Tibial artery (tissue), 4 donors: Measurements from ENCODE around the gene IPO4.

Experiments used
- DNase-seq, 2 donors: peaks; one replicate each; pipeline ENCODE4 v3.0.0-alpha.2; 2019
- H3K27ac ChIP-seq, 2 donors: fragments of 200-600 bp; sonication (generic) in 1 of 2; 1 replicate in 1 of 2; 2 replicates in 1 of 2; pipeline ENCODE4 v1.5.1; 2018 to 2019; ENCODE audit warnings: mild to moderate bottlenecking in 1 of 2
- H3K27me3 ChIP-seq, 2 donors: fragments of 200-600 bp; sonication (generic) in 1 of 2; one replicate each; pipeline versions ENCODE4 v1.5.1 to v1.6.0; 2016 to 2019
- H3K36me3 ChIP-seq, 3 donors: fragments of 200-600 bp; sonication (generic) in 2 of 3; one replicate each; pipeline ENCODE4 v1.5.1; 2016 to 2019; ENCODE audit warnings: mild to moderate bottlenecking in 2 of 3
- H3K4me1 ChIP-seq, 4 donors: fragments of 200-600 bp; sonication (generic) in 2 of 4; 1 replicate in 3 of 4; 2 replicates in 1 of 4; pipeline ENCODE4 v1.5.1; 2016 to 2019
- H3K4me3 ChIP-seq, 2 donors: fragments of 200-600 bp; sonication (generic) in 1 of 2; 1 replicate in 1 of 2; 2 replicates in 1 of 2; pipeline ENCODE4 v1.5.1; 2018 to 2019; ENCODE audit warnings: mild to moderate bottlenecking in 2 of 2
- H3K9me3 ChIP-seq, 3 donors: fragments of 200-600 bp; sonication (generic) in 1 of 3; one replicate each; pipeline ENCODE4 v1.5.1; 2016 to 2019
- intact Hi-C: fragments of 100-400 bp; cut with DNase I; formaldehyde crosslinking; loops from one replicate; pipeline ENCODE4 v1.15.0; 2023; ENCODE audit warnings: low total_unique reads
- TF ChIP-seq, protein P1 (sequence below), 2 experiments: fragments of 200-600 bp in 1 of 2; fragments of 450-650 bp in 1 of 2; IDR thresholded peaks; one replicate each; pipeline ENCODE4 v1.5.1; 2017 to 2019; ENCODE audit warnings: antibody characterized with exemption in 2 of 2, mild to moderate bottlenecking in 1 of 2, moderate library complexity in 1 of 2

IPO4 gene

DNA sequence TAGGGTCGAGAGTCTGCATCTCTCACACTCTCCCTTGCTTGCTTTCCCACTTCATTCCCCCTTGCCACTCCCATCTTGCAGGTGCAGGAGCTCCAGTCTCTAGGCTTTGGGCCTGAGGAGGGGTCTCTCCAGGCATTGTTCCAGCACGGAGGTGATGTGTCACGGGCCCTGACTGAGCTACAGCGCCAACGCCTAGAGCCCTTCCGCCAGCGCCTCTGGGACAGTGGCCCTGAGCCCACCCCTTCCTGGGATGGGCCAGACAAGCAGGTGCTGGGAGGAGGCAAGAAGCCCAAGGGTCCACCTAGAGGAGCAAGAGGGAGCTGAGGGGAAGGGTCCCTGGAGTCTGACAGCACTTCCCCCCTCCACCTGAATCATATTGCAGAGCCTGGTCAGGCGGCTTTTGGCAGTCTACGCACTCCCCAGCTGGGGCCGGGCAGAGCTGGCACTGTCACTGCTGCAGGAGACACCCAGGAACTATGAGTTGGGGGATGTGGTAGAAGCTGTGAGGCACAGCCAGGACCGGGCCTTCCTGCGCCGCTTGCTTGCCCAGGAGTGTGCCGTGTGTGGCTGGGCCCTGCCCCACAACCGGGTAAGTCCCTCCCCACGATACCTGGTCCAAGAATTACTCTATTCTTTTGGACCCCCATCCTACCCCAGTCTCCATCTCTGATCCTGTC lies 37.1 kb downstream of the IPO4 start:
- intact Hi-C loops, result loop anchor here (5.0 kb wide), 1 partner anchor 94 kb away; no protein-coding TSS in a partner anchor
- TF ChIP-seq, protein P1, sequence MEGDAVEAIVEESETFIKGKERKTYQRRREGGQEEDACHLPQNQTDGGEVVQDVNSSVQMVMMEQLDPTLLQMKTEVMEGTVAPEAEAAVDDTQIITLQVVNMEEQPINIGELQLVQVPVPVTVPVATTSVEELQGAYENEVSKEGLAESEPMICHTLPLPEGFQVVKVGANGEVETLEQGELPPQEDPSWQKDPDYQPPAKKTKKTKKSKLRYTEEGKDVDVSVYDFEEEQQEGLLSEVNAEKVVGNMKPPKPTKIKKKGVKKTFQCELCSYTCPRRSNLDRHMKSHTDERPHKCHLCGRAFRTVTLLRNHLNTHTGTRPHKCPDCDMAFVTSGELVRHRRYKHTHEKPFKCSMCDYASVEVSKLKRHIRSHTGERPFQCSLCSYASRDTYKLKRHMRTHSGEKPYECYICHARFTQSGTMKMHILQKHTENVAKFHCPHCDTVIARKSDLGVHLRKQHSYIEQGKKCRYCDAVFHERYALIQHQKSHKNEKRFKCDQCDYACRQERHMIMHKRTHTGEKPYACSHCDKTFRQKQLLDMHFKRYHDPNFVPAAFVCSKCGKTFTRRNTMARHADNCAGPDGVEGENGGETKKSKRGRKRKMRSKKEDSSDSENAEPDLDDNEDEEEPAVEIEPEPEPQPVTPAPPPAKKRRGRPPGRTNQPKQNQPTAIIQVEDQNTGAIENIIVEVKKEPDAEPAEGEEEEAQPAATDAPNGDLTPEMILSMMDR (IDR thresholded peaks at IDR 0.05), result no peak
- Histone ChIP-seq H3K27me3 (no peaks in the 10 kb centered on the region), H3K36me3 (peaks cover 57 to 79% (median 72%) of the 10 kb centered on the region in 3 donors), H3K4me1 (peaks cover 7 to 18% (median 15%) of the 10 kb centered on the region in 4 donors), H3K4me3 (no peak overlapping the region), H3K9me3 (no peaks in the 10 kb centered on the region), H3K27ac (no peak overlapping the region)
- no peak for DNase-seq

DNA sequence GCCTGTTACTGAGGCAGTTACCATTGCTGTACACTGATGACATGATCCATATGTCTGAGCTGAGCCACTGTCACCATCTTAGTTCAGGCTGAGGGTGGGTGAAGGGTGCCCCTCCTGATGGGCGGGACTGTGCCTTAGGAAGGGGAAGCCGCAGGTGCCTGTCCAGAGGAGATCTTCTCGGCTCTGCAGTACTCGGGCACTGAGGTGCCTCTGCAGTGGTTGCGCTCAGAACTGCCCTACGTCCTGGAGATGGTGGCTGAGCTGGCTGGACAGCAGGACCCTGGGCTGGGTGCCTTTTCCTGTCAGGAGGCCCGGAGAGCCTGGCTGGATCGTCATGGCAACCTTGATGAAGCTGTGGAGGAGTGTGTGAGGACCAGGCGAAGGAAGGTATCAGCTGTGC lies 37.6 kb downstream of the IPO4 start:
- no peaks in the 10 kb centered on the region for H3K9me3 ChIP-seq
- peaks cover 51 to 74% (median 67%) of the 10 kb centered on the region in 3 donors for H3K36me3 ChIP-seq
- no peaks in the 10 kb centered on the region for H3K27me3 ChIP-seq
- no peak overlapping the region for H3K27ac ChIP-seq
- H3K4me1 ChIP-seq, result peaks cover 9 to 21% (median 16%) of the 10 kb centered on the region in 4 donors
- no peak for DNase-seq
- intact Hi-C loops, result loop anchor here (5.0 kb wide), 1 partner anchor 94 kb away; no protein-coding TSS in a partner anchor
- TF ChIP-seq, protein P1 (IDR thresholded peaks at IDR 0.05), result no peak
- H3K4me3 ChIP-seq, result no peak overlapping the region

DNA sequence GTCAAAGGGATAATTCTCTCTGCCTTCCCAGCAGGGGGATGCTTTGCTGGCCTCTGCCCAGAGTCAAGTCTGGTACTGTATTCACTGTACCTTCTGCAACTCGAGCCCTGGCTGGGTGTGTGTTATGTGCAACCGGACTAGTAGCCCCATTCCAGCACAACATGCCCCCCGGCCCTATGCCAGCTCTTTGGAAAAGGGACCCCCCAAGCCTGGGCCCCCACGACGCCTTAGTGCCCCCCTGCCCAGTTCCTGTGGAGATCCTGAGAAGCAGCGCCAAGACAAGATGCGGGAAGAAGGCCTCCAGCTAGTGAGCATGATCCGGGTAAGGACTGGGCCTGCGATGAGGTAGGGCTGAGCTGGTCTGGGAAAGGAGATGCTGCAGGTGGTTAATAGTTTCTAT lies 38.0 kb downstream of the IPO4 start:
- H3K9me3 ChIP-seq, result no peaks in the 10 kb centered on the region
- peaks cover 47 to 69% (median 63%) of the 10 kb centered on the region in 3 donors for H3K36me3 ChIP-seq
- H3K27ac ChIP-seq, result no peak overlapping the region
- no peaks in the 10 kb centered on the region for H3K27me3 ChIP-seq
- no peak for DNase-seq
- TF ChIP-seq, protein P1 (IDR thresholded peaks at IDR 0.05), result no peak
- H3K4me1 ChIP-seq, result peaks cover 12 to 26% (median 19%) of the 10 kb centered on the region in 4 donors
- H3K4me3 ChIP-seq, result no peak overlapping the region
- intact Hi-C loops, result loop anchor here (5.0 kb wide), 1 partner anchor 93 kb away; no protein-coding TSS in a partner anchor

DNA sequence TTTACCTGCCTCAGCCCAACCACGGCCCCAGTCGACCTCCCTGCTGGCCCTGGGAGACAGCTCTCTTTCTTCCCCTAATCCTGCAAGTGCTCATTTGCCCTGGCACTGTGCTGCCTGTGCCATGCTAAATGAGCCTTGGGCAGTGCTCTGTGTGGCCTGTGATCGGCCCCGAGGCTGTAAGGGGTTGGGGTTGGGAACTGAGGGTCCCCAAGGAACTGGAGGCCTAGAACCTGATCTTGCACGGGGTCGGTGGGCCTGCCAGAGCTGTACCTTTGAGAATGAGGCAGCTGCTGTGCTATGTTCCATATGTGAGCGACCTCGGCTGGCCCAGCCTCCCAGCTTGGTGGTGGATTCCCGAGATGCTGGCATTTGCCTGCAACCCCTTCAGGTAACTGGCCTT lies 38.6 kb downstream of the IPO4 start:
- no peaks in the 10 kb centered on the region for H3K9me3 ChIP-seq
- H3K4me1 ChIP-seq, result peaks cover 12 to 31% (median 22%) of the 10 kb centered on the region in 4 donors
- H3K27ac ChIP-seq, result no peak overlapping the region
- DNase-seq, result no peak
- TF ChIP-seq, protein P1 (IDR thresholded peaks at IDR 0.05), result no peak
- intact Hi-C loops, result loop anchor here (5.0 kb wide), 1 partner anchor 93 kb away; no protein-coding TSS in a partner anchor
- no peaks in the 10 kb centered on the region for H3K27me3 ChIP-seq
- H3K36me3 ChIP-seq, result peaks cover 42 to 64% (median 58%) of the 10 kb centered on the region in 3 donors
- no peak overlapping the region for H3K4me3 ChIP-seq

DNA sequence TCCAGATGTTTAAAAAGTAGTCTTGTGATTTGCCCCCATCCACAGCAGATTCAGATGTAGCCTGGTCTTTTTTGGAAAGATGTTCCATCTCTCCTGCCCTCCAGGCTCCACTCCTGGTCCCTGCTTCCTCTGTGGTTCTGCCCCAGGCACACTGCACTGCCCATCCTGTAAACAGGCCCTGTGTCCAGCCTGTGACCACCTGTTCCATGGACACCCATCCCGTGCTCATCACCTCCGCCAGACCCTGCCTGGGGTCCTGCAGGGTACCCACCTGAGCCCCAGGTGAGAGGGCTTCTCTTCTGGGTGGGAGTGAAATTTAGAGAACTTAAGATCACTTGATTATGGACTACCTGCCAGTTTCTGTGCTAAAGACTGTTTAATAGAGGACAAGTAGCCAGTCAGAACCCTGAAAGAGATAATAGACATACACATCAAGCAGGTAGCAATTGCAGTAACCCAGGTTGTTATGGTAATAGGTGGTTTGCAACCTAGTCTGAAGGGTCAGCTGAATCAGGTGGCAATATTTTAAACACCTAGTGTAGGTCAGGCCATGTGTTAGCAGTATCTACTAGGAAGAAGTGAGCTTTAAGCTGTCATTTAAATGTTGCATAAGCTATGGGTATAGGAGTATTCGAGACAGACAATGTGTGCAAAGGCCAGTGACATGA lies 39.2 kb downstream of the IPO4 start:
- Histone ChIP-seq H3K36me3 (peaks cover 36 to 58% (median 51%) of the 10 kb centered on the region in 3 donors), H3K27me3 (no peaks in the 10 kb centered on the region), H3K4me1 (peaks cover 12 to 31% (median 23%) of the 10 kb centered on the region in 4 donors), H3K9me3 (no peaks in the 10 kb centered on the region), H3K27ac (no peak overlapping the region), H3K4me3 (no peak overlapping the region)
- TF ChIP-seq, protein P1 (IDR thresholded peaks at IDR 0.05), result no peak
- intact Hi-C loops, result loop anchor here (5.0 kb wide), 1 partner anchor 38 kb away; the partner anchor contains the start of gene IPO4
- no peak for DNase-seq
